ENCODE measurements around the gene RAB14. TPM values are rescaled to one million over a fixed set of nuclear protein-coding genes. Genes with fewer than 3 reads are reported as not detected.

The RAB14 gene
- polyA plus RNA-seq, 1 donor from 2014 or later = 94.5 TPM

GRCh38 chr9:121225240-121225639 is 23.6 kb upstream of the RAB14 start:
- Histone ChIP-seq H3K9me2 (ENCODE audit: insufficient read depth, low read length) (no peaks in the 10 kb centered on the region), H2AFZ (ENCODE audit: low read depth, low read length) (no peak overlapping the region), H3K36me3 (ENCODE audit: insufficient read depth, low read length) (no peaks in the 10 kb centered on the region), H3K4me2 (ENCODE audit: low read length) (no peak overlapping the region), H3K9ac (ENCODE audit: low read length) (no peak overlapping the region), H4K20me1 (ENCODE audit: insufficient read depth) (no peaks in the 10 kb centered on the region), H3K27ac (ENCODE audit: low read length) (no peak overlapping the region), H3F3A (ENCODE audit: insufficient read depth, low read length, poor library complexity, severe bottlenecking) (no peaks in the 10 kb centered on the region), H3K27me3 (ENCODE audit: insufficient read depth, low read depth, low read length) (no peaks in the 10 kb centered on the region), H3K79me2 (replicated peaks; ENCODE audit: insufficient read depth, low read length) (no peaks in the 10 kb centered on the region), H3K9me3 (ENCODE audit: low read length) (no peaks in the 10 kb centered on the region), H3K4me3 (ENCODE audit: low read length) (no peak overlapping the region)
- TF ChIP-seq POLR2AphosphoS5 (IDR thresholded peaks at IDR 0.05) (no peak), EP300 (conservative IDR thresholded peaks at IDR 0.05; ENCODE audit: poor library complexity, severe bottlenecking) (no peak), SMC3 (conservative IDR thresholded peaks at IDR 0.05; ENCODE audit: poor library complexity) (no peak), TAF1 (IDR thresholded peaks at IDR 0.05; ENCODE audit: low read depth) (no peak), MXI1 (conservative IDR thresholded peaks at IDR 0.05; ENCODE audit: poor library complexity, severe bottlenecking) (no peak)

- Histone ChIP-seq H3K27ac (ENCODE audit: low read length) (no peak overlapping the region), H3K9ac (ENCODE audit: low read length) (no peak overlapping the region), H3F3A (ENCODE audit: insufficient read depth, low read length, poor library complexity, severe bottlenecking) (no peaks in the 10 kb centered on the region), H3K4me3 (ENCODE audit: low read length) (no peak overlapping the region), H3K27me3 (ENCODE audit: insufficient read depth, low read depth, low read length) (no peaks in the 10 kb centered on the region), H3K36me3 (ENCODE audit: insufficient read depth, low read length) (no peaks in the 10 kb centered on the region), H2AFZ (ENCODE audit: low read depth, low read length) (no peak overlapping the region), H3K4me2 (ENCODE audit: low read length) (no peak overlapping the region), H4K20me1 (ENCODE audit: insufficient read depth) (no peaks in the 10 kb centered on the region), H3K9me2 (ENCODE audit: insufficient read depth, low read length) (no peaks in the 10 kb centered on the region), H3K9me3 (ENCODE audit: low read length) (no peaks in the 10 kb centered on the region), H3K79me2 (replicated peaks; ENCODE audit: insufficient read depth, low read length) (no peaks in the 10 kb centered on the region)
- TF ChIP-seq SMC3 (conservative IDR thresholded peaks at IDR 0.05; ENCODE audit: poor library complexity) (no peak), POLR2AphosphoS5 (IDR thresholded peaks at IDR 0.05) (no peak), EP300 (conservative IDR thresholded peaks at IDR 0.05; ENCODE audit: poor library complexity, severe bottlenecking) (no peak), TAF1 (IDR thresholded peaks at IDR 0.05; ENCODE audit: low read depth) (no peak), EZH2 (IDR thresholded peaks at IDR 0.05; ENCODE audit: borderline replicate concordance, insufficient read depth, low read length, poor library complexity, severe bottlenecking) (no peak)
- TF ChIP-seq, protein P1, sequence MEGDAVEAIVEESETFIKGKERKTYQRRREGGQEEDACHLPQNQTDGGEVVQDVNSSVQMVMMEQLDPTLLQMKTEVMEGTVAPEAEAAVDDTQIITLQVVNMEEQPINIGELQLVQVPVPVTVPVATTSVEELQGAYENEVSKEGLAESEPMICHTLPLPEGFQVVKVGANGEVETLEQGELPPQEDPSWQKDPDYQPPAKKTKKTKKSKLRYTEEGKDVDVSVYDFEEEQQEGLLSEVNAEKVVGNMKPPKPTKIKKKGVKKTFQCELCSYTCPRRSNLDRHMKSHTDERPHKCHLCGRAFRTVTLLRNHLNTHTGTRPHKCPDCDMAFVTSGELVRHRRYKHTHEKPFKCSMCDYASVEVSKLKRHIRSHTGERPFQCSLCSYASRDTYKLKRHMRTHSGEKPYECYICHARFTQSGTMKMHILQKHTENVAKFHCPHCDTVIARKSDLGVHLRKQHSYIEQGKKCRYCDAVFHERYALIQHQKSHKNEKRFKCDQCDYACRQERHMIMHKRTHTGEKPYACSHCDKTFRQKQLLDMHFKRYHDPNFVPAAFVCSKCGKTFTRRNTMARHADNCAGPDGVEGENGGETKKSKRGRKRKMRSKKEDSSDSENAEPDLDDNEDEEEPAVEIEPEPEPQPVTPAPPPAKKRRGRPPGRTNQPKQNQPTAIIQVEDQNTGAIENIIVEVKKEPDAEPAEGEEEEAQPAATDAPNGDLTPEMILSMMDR (IDR thresholded peaks at IDR 0.05; ENCODE audit: poor library complexity, severe bottlenecking) = peak; percentile 22
- TF ChIP-seq, protein P2, sequence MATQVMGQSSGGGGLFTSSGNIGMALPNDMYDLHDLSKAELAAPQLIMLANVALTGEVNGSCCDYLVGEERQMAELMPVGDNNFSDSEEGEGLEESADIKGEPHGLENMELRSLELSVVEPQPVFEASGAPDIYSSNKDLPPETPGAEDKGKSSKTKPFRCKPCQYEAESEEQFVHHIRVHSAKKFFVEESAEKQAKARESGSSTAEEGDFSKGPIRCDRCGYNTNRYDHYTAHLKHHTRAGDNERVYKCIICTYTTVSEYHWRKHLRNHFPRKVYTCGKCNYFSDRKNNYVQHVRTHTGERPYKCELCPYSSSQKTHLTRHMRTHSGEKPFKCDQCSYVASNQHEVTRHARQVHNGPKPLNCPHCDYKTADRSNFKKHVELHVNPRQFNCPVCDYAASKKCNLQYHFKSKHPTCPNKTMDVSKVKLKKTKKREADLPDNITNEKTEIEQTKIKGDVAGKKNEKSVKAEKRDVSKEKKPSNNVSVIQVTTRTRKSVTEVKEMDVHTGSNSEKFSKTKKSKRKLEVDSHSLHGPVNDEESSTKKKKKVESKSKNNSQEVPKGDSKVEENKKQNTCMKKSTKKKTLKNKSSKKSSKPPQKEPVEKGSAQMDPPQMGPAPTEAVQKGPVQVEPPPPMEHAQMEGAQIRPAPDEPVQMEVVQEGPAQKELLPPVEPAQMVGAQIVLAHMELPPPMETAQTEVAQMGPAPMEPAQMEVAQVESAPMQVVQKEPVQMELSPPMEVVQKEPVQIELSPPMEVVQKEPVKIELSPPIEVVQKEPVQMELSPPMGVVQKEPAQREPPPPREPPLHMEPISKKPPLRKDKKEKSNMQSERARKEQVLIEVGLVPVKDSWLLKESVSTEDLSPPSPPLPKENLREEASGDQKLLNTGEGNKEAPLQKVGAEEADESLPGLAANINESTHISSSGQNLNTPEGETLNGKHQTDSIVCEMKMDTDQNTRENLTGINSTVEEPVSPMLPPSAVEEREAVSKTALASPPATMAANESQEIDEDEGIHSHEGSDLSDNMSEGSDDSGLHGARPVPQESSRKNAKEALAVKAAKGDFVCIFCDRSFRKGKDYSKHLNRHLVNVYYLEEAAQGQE (IDR thresholded peaks at IDR 0.05; ENCODE audit: borderline replicate concordance) = no peak
Measured at GRCh38 chr9:121222524-121223171, 21.0 kb upstream of the RAB14 start.
